Ovary (tissue), 3 donors: ENCODE data around the gene GALK1.

Source experiments
- CTCF ChIP-seq, 3 donors: fragments of 450-650 bp in 2 of 3; fragments of 200-600 bp in 1 of 3; IDR thresholded peaks; one replicate each; pipeline versions ENCODE4 v1.5.1 to v1.8.0; 2016 to 2022; ENCODE audit warnings: antibody characterized with exemption in 3 of 3, mild to moderate bottlenecking in 1 of 3
- POLR2A ChIP-seq: fragments of 450-650 bp; IDR thresholded peaks from one replicate; pipeline ENCODE4 v1.6.1; 2017; ENCODE audit warnings: antibody characterized with exemption, mild to moderate bottlenecking, moderate library complexity
- donor health status: DM: no; HTN: no; CAD: no.

GRCh38 chr17:75755990-75756389 lies 9.0 kb downstream of the GALK1 start:
- no peak for TF ChIP-seq POLR2A
- TF ChIP-seq CTCF (IDR thresholded peaks at IDR 0.05), result no peak
